ENCODE results near the gene COA1.

The COA1 gene

DNA sequence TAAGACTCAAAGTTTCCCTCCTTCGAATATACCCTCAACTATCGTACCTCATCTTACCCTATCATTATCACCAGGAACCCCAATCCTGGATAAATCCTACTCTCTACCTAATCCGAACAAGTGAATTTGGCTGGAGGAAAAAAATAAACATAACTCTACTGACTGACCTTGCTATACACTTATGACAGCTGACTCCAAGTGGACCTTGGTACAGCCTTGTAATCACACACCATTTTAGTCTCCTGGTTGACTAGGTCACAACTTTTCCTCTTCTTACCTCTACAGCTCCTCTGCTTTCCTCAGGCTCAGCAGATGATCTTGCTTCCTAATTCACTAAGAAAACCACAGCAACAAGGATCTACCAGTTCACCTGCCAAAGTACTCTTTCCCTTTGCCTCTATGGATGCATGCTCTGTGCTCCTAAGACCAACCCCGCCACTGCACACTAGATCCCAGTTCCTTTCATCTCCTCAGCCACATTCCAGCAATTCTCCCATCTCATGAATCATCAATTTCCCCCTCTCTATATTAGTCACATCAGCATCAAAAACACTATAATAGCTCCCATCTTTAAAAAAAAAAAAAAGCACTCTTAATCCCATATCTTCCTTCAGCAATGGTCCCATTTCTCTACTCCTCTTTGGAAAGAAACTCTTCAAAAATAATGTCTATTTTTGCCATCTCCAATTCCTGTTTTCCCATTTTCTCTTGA, 35.5 kb downstream of the COA1 start:
- TF ChIP-seq ISL1 (CRISPR knock-in tag; IDR thresholded peaks at IDR 0.05) (peak; percentile 56), TOX (CRISPR knock-in tag; IDR thresholded peaks at IDR 0.05; ENCODE audit: borderline replicate concordance) (0 out of 2 replicates have a peak, but pooled peaks have one; percentile 50), ZNF70 (CRISPR knock-in tag; IDR thresholded peaks at IDR 0.05) (no peak)
- ATAC-seq, result peak; percentile 78

GRCh38 chr7:43692582-43693373, 36.5 kb downstream of the COA1 start:
- peak; percentile 24 for ATAC-seq
- no peak for TF ChIP-seq BACH2 (CRISPR knock-in tag; IDR thresholded peaks at IDR 0.05; ENCODE audit: borderline replicate concordance)
- TF ChIP-seq ZFP30 (CRISPR knock-in tag; IDR thresholded peaks at IDR 0.05), result no peak
- TF ChIP-seq ZNF8 (CRISPR knock-in tag; IDR thresholded peaks at IDR 0.05), result no peak
- no peak for TF ChIP-seq ESRRG (CRISPR knock-in tag; IDR thresholded peaks at IDR 0.05)
- TF ChIP-seq PPARA (CRISPR knock-in tag; IDR thresholded peaks at IDR 0.05; ENCODE audit: borderline replicate concordance), result no peak
- no peak for TF ChIP-seq ISL1 (CRISPR knock-in tag; IDR thresholded peaks at IDR 0.05)
- no peak for TF ChIP-seq RARB (CRISPR knock-in tag; IDR thresholded peaks at IDR 0.05)
- no peak for TF ChIP-seq POU6F1 (CRISPR knock-in tag; IDR thresholded peaks at IDR 0.05; ENCODE audit: borderline replicate concordance, low read depth)
- no peak for TF ChIP-seq CSDC2 (CRISPR knock-in tag; IDR thresholded peaks at IDR 0.05)
- TF ChIP-seq PATZ1 (CRISPR knock-in tag; IDR thresholded peaks at IDR 0.05; ENCODE audit: borderline replicate concordance), result no peak
- no peak for TF ChIP-seq TCF4 (CRISPR knock-in tag; IDR thresholded peaks at IDR 0.05; ENCODE audit: borderline replicate concordance)
- TF ChIP-seq, protein P1, sequence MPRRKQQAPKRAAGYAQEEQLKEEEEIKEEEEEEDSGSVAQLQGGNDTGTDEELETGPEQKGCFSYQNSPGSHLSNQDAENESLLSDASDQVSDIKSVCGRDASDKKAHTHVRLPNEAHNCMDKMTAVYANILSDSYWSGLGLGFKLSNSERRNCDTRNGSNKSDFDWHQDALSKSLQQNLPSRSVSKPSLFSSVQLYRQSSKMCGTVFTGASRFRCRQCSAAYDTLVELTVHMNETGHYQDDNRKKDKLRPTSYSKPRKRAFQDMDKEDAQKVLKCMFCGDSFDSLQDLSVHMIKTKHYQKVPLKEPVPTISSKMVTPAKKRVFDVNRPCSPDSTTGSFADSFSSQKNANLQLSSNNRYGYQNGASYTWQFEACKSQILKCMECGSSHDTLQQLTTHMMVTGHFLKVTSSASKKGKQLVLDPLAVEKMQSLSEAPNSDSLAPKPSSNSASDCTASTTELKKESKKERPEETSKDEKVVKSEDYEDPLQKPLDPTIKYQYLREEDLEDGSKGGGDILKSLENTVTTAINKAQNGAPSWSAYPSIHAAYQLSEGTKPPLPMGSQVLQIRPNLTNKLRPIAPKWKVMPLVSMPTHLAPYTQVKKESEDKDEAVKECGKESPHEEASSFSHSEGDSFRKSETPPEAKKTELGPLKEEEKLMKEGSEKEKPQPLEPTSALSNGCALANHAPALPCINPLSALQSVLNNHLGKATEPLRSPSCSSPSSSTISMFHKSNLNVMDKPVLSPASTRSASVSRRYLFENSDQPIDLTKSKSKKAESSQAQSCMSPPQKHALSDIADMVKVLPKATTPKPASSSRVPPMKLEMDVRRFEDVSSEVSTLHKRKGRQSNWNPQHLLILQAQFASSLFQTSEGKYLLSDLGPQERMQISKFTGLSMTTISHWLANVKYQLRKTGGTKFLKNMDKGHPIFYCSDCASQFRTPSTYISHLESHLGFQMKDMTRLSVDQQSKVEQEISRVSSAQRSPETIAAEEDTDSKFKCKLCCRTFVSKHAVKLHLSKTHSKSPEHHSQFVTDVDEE (CRISPR knock-in tag; IDR thresholded peaks at IDR 0.05), result no peak

- ATAC-seq, result no peak
- TF ChIP-seq CSRNP3 (CRISPR knock-in tag; IDR thresholded peaks at IDR 0.05), result no peak
- no peak for TF ChIP-seq ZFP3 (CRISPR knock-in tag; IDR thresholded peaks at IDR 0.05)
- TF ChIP-seq CREB5 (CRISPR knock-in tag; IDR thresholded peaks at IDR 0.05; ENCODE audit: low read depth), result no peak
- TF ChIP-seq ZNF565 (CRISPR knock-in tag; conservative IDR thresholded peaks at IDR 0.05; ENCODE audit: low read depth), result no peak
- TF ChIP-seq TCF4 (CRISPR knock-in tag; IDR thresholded peaks at IDR 0.05; ENCODE audit: borderline replicate concordance), result no peak
- TF ChIP-seq ESRRG (CRISPR knock-in tag; IDR thresholded peaks at IDR 0.05), result no peak
- no peak for TF ChIP-seq RARB (CRISPR knock-in tag; IDR thresholded peaks at IDR 0.05)
- TF ChIP-seq PATZ1 (CRISPR knock-in tag; IDR thresholded peaks at IDR 0.05; ENCODE audit: borderline replicate concordance), result no peak
- no peak for TF ChIP-seq TOX (CRISPR knock-in tag; IDR thresholded peaks at IDR 0.05; ENCODE audit: borderline replicate concordance)
- TF ChIP-seq, protein P1 (CRISPR knock-in tag; IDR thresholded peaks at IDR 0.05), result no peak
- no peak for TF ChIP-seq ZNF70 (CRISPR knock-in tag; IDR thresholded peaks at IDR 0.05)
- no peak for TF ChIP-seq GLIS3 (CRISPR knock-in tag; IDR thresholded peaks at IDR 0.05)
- no peak for TF ChIP-seq SNAI2 (CRISPR knock-in tag; IDR thresholded peaks at IDR 0.05)
- TF ChIP-seq CSDC2 (CRISPR knock-in tag; IDR thresholded peaks at IDR 0.05), result no peak
- TF ChIP-seq PPARA (CRISPR knock-in tag; IDR thresholded peaks at IDR 0.05; ENCODE audit: borderline replicate concordance), result no peak
- TF ChIP-seq ZC3H10 (CRISPR knock-in tag; IDR thresholded peaks at IDR 0.05), result no peak
Measured at GRCh38 chr7:43691611-43692010, 37.7 kb downstream of the COA1 start.

Measured in SK-N-SH treated with all-trans-retinoic acid at 6 μM for 48 hours (cell line).